GM21737 (cell line): ENCODE data around the gene EXOSC10.

Experiments
- ATAC-seq: cut with Tn5 transposase; IDR thresholded peaks from one replicate; pipeline ENCODE4 v1.9.1; 2021; ENCODE audit warnings: mild to moderate bottlenecking, moderate library complexity; ENCODE audit not compliant: unreplicated experiment

The EXOSC10 gene

DNA sequence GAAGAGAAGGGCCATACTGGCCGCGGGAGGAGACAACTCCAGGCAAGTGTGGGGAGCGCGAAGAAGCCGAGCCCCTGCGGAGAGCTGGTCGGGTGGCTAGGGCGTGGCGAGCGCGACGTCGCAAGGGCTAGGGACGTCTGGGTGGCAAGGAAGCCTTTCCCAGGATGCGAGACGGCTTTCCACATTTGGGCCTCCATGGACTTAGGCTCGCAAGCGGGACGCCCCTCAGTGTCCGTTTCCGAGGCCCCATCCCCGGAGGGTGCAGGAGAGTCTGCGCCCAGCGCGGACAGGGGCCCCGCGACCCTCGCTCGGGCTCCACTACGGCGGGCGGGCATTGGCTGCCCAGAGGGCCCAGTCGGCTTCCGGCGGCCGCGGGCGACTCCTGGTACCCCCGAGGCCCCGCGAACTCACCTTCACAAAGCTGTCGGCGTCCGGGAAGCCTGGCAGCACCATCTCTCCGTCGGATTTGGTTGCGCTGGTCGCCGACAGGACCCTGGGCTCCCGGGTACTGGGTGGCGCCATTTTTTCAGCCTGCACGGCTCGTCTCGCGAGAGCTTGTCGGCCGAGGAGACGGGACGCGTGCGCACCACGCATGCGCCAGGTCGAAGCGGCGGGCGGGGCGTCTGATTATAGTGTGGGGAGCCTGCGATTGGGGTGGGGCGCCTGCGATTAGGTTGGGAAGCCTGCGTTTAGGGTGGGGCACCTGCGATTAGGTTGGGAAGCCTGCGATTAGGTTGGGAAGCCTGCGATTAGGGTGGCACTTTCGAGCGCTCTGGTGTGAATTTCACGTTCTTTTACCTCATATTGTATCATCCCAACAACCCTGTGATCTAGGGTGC lies at the start of gene EXOSC10:
Gene EXOSC10, minus strand, starts transcription at position 560 of the 839 bp plus-strand sequence. Its CDS starts 38 bp downstream, at position 522.
- ATAC-seq = peak; percentile 88

DNA sequence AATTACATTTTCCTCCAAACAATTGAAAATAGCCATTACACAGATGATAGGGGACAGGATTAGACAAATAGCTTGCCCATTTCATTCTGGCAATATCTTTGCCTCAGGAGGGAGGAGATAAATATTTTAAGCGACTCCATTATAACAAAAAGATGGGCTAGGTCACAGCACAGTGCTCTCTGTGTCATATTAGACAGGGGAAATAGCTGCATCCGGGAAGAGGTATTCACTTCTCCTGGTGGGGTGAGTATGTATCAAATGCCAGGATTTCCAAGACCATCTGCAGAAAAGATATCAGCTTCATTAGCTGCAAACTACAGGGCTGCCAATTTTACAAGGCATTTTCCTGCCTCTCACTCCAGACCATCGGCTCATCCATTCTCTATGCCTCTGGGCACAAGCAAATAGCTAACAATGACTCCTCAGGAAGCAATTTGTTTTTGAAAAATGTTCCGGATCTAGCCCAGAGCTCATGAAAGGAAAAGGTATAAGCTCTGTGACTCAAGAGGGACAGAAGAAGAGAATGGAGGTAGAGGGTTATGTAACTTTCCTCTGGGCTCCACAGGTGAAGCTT lies 47.6 kb upstream of the EXOSC10 start:
- no peak for ATAC-seq

DNA sequence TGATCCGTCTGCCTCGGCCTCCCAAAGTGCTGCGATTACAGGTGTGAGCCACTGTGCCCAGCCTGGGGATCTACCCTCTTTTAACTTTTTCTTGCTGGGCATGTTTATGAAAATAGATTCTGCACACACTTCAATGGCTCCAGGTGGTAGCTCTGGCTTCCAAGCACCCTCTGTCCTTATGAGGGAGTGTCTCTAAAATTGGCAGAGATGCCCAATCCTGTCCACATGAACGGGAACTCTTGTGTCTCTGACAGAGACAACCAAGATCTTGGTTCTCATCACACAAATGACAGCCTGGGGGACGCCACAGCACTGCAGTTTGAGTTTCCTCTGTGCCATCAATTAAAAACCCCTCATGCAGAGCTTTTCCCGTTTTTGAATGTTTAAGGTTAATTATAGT lies 46.1 kb upstream of the EXOSC10 start:
- ATAC-seq = no peak

DNA sequence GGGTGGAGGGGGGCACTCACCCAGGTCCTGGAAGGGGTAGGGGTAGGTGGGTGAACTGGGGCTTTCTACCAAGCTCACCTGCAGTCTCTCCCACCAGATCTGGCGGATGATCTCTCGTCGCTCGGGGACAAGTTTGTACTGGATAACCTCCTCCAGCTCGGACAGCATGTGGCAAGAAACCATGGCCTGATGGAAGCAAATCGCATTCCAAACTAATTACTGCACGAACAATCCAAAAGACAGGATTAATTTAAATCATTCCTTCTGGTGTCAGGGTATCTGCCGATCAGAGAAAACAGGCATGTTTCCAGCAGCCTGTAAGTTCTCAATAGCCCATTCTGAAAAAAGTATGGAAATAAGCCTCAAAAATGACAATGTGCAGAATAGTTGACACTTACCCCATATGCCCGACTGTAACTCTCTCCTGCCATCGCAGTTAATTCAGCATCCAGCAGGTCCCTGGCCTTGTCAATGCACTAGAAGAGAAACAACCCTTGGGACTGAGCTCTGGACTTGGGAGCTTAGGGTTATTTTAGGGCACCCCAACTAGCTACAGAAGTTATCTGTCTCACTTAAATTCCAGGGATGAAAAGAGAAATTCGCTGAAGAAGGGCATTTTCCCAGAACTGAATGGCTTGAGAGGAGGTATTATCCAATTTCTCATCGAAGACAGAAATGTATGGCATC lies 45.0 kb upstream of the EXOSC10 start:
- no peak for ATAC-seq

DNA sequence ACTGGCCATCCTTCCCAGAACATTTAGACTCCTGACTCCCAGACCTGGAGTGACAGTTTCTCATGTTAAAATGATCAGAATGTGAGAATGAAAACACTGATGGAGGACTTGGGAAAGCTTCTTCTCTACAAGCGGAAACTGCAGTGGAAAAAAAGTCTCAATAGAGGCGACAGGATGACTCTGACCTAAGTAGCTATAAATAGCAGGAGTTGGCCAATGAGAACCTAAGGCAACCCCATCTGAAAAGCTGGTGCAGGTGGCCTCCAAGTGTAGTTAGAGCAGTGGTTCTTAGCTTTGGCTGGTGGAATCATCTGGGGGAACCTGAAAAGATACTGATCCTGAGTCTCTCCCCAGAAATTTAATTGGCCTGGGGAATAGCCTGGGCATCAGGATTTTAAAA lies 44.2 kb upstream of the EXOSC10 start:
- ATAC-seq = no peak

DNA sequence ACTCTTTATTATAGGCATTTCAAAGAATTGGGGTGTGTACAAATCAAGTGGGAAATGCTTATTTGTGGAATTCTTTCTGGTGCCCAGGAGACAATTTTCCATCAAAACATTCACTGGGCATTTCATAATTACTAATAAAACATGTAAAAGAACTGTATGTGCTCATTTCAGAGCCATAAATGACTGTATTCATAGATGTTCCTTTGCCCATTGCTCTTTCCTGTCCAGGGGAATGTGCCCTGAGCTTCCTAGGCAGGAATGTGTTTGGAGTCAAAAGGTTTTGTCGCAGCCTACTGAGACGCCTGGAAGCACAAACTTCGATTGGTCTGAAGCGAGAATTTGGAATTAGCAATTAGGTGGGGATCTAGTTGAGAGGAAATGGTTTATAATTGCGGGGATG lies 43.7 kb upstream of the EXOSC10 start:
- no peak for ATAC-seq

DNA sequence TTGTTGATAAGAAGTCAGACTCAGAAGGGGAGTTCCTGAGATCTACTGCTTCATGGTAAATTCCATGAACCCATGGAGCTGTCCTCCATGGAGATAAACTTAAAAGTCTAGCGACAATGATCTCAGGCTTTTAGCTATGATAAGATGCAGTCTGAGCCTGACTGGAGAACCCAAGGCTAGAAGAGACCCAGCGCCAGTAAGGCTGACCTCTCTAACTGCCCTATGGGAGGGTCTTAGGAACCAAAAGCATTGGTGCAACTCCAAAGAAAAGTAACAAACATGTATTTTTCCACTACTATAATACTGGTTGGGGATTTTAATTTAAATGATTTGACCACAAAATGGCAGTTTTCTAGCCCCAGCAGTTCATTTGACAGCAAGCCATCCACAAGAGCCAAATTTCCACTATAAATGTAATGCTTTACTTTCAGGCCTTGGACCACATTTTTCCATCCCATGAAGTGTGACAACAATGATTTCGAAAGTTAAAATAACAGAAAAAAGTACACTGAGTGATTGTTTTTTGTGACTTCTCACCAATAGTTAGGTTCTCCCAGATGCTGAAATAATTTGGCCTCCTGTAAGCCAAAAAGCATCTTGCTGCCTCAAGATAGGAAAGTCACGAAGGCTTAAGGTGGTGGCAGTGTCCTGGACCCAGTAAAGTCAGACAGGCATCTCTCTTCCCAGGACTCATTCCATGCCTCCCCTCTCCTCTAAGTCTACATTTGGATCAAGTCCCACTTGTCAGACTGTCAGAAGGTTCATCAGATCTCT lies 43.1 kb upstream of the EXOSC10 start:
- no peak for ATAC-seq

DNA sequence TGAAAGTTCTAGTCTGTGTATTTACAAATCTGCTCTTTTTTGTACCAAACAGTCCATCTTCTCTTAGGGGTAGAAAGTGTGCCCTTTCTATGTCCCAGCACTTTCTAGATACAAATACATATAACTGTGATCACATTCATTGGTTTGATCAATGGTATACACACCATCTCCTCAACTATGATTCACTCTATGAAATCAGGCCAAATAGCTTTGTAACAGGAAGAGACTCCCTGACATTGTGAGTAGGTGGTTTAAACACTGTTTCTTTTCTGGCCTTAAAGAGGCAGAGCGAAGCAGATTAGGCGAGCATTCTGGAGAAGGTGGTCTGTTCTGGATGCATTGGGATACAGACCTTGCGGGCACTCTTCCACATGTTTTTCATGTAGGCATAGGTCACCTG lies 39.3 kb upstream of the EXOSC10 start:
- ATAC-seq = no peak

DNA sequence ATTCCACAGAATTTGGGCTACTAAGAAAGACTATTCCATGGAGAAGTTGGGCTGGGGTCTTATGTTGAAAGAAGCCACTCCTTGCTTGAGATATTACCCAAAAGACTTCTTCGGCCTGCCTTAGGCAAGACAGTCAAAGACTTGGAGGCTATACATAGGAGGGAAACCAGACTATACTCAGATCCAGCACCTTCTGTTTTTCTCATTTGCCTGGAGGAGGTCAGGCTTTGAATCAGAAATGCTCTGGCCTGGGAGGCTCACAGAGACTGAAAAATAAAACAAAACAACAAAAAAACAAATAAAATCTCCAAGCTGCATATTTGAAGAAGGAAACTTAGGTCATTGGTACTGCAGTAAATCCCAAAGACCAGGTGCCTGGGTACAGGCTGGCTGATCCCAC lies 38.4 kb upstream of the EXOSC10 start:
- no peak for ATAC-seq

DNA sequence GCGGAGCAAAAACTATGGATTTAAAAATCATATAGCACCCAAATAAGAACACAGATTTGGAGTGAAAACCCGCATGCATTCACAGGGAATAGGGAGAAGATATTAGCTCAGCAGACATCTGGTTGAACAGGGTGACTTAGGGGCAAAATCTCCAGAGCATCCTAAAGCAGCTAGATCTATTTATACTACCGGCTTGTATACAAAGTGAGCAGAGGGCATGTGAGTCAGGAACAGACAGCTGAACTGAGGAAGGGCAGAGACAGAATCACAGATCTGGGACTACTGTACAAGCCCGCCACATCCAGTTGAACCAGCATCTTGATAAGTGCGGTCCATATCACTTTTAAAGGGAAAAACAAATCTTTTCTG lies 35.2 kb upstream of the EXOSC10 start:
- ATAC-seq = no peak

DNA sequence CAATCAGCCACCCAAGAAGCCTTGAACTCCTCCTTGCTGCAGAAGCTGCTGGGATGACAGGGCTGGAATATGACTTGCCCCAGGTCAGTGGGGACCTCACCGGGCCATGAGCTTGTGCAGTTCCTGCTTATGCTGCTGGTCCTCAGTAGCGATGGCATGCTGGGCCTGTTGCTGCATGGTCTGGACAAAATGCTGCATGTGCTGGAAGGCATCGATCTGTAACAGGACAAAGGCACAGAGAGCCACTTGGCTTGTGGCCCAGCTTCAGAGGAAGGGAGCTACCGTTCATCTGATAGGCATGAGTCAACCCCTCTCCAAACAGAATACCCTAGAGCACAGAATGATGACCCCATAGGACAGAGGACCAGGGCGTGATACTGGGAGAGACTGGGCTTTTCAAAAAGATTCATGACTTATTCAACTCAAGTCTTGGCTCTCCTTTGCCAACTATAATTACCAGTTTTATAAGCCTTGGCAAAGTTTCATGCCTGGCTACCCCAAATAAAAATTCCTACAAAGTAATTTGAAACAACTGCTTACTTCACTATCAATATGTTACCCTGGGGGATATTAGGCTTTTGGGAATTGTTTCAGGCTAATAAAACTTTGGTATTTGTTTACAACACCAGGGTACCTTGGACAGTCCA lies 34.7 kb upstream of the EXOSC10 start:
- no peak for ATAC-seq

DNA sequence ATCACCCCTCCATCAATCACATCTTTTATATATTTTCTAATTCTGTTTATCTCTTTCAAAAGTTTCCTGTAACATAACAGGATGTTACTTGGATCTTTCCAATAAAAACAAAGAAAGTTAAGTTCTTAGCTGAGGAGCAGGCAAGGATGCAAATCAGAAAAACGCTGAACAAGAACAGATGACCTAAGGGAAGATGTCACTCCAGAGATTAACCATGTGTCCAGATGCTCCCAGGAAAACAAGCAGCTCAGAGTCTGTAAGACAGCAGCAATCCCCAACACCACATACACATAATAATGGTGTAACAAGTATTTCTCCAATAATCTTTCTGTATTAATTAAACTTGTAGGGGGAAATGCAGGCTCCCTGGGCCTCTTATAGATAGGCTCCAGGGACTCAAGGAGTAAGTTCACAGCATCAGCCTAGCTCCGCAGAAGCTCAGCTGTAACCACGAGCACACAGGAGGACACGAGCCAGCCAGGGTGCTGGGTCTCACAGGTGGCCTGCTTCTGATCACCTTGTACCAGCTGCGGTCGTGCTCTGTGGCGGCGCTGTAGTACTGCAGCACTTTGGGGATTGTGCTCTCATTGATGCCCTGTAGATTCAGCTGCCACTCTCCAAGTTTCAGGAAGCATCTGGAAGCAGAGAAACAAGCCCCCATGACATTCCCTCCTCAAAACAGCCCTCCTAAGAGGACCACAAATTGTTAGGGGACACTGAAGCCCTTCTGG lies 33.1 kb upstream of the EXOSC10 start:
- ATAC-seq = no peak

DNA sequence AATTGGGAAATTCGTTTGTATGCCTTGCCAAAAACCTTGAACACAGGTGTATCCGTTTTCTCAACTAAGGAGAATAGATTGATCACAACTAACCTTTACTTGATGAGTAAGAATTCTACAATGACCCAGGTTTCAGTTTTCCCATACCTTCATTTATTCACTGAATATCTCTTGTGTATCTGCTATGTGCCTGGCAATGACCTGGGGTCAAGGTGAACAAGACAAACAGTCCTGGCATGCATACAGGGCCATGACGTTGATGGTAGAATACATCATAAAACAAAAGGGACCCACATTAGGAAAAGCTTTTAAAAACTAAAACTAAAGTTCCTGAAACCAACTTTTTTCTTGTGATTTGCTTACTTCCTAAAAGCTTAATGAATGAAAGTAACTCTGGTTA lies 32.1 kb upstream of the EXOSC10 start:
- ATAC-seq = no peak

DNA sequence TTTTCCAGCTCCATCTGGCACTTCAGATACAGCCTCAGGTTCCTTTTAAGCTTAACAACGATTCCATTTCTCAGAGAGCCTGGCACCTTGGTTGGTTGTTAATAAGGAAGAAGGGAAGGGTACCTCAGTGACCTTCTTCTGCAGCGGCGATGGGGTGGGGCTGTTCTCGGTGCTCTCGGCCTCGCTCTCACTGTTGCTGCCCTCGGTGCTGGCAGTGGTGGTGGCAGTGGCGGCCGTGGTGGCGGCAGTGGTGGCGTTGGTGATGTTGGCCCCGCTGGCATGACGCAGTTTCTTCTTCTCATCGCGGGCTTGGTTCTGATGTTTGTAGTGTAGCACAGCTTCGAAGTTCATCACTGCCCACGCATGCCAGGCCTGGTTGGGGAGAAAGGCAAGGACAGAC lies 30.7 kb upstream of the EXOSC10 start:
- no peak for ATAC-seq

DNA sequence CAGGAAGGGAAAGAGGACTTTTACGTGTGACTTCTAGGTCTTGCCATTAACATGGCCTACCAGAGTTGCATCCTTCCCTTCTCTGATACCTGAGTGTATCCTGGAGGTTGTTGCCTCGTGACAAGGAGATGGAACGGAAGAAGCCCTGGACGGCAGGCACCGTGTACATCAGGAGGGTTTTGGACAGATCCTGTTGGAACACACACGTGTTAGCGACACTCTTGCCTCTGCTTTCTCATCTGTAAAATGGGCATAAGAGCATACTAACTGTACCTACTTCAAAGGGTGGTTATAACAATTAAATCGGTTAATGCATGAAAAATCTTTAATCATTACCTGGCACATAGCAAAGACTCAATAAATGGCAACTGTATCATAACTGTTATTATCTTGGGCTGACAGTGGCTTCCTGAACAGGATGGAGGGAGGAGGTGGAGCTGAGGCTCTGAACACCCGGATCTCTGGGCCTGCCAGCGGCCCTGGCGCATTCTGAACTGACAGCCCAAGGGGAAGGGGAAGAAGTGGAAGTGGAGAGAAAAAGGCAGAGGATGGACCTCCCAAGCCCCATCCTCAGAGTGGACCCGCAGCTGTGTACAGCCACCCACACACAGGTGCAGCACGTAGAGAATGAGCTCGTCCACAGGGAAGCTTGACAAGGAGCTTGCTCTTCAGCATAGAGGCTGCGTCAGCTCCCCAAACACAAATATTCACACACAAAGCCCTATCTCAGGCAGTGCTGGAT lies 30.2 kb upstream of the EXOSC10 start:
- ATAC-seq = no peak

DNA sequence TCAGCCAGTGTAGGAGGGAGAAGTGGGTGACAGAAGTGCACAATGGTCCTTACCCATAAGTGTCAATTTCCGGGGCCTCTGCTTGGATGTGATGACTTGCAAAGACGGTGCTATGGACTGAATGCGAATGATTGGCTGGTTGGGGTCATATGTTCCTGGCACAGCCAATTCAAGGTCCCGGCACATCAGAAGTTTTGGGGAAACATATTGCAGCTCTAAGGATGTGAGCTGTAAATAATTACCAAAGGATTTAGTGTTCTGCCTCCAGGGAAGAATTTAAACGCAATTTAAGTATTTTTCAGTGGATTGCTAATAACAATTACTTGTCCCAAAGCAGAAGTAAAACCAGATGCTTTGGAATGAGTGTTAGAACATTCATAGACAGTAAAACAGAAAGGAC lies 26.9 kb upstream of the EXOSC10 start:
- ATAC-seq = no peak

DNA sequence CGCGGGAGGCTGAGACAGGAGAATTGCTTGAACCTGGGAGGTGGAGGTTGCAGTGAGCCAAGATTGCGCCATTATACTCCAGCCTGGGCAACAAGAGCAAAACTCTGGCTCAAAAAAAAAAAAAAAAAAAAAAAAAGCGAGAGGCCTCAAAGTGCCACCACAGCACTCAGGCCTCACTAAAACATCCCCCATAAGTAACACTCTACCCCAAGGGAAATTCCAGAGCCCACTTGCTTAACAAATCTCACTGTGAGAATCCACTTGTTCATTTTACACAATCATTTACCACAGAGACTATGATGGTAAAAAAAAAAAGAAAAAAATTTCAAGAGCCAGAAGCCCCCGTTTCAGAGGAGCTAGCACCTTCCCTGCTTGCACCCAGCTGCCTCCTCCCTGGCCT lies 26.3 kb upstream of the EXOSC10 start:
- no peak for ATAC-seq

DNA sequence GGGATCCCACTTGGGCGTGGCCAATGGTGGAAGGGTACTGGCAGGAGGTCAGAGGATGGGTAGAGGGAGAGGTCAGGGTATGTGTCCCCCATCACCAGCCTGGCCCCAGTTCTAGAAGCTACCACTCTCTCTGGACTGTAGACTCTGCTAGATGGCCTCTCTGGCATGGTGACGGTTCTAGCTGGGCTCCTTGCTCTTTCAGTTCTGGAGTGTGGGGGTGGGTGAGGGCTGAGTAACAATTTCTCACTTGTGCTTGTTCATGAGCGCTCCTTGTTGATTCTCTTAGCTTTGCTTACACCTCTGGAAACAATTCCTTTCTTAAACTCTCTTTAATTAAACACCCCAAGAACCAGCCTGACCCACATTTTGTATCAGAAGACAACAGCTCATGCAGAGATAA lies 25.3 kb upstream of the EXOSC10 start:
- no peak for ATAC-seq

DNA sequence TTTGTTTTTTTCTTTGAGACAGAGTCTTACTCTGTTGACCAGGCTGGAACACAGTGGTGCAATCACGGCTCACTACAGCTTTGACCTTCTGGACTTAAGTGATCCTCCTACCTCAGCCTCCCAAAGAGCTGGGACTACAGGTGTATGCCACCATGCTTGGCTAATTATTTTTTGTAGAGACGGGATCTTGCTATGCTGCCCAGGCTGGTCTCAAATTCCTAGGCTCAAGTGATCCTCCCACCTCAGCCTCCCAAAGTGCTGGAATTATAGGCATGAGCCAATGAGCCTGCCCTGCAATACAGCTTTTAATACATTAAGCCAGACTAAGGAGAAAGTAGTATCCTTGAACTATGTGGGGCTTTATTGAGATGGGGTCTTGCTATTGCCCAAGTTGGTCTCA lies 16.6 kb upstream of the EXOSC10 start:
- ATAC-seq = no peak

DNA sequence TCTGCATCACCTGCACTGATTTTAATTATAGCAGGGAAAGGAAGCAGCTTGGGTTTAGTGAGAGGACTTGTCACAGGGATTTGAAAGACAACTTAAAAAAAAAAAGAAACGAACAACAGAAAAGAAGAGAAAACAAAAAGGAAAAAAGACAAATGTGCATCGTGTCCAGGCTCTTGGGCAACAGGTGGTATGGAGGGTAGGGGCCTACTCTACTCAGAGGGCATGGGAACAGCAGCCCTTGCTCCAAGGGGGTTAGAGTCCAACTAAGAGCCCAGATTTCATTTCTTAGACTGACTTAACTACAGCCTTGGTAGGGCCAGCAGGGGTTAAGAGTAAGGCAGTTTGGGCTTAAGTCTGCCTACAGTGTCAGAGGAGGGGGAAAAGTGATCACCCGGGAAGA lies 15.3 kb upstream of the EXOSC10 start:
- no peak for ATAC-seq
